PC-3 (cell line): ENCODE measurements around the gene ADAM12. TPM values are rescaled to one million over a fixed set of nuclear protein-coding genes. Genes with fewer than 3 reads are reported as not detected.

ENCODE experiments used
- ATAC-seq: fragments of 200-7000 bp; cut with Tn5 transposase; 2 replicates; pipeline ENCODE4 v1.9.1; 2020; ENCODE audit warnings: mild to moderate bottlenecking, moderate library complexity
- BruUV-seq: library from RNA; stranded (reverse); fragments of 400-500 nt; replicated peaks from 2 replicates; lab custom pipeline; 2021; lab: Mats Ljungman, UMichigan
- CTCF ChIA-PET: fragments of 300-600 bp; sonication (Branson Sonifier 250); formaldehyde crosslinking; loops from one replicate; lab custom pipeline; 2022; ENCODE audit warnings: antibody characterized with exemption; lab: Charles Lee
- POLR2A ChIA-PET: fragments of 300-600 bp; sonication (Branson Sonifier 250); formaldehyde crosslinking; loops from one replicate; lab custom pipeline; 2022; ENCODE audit warnings: antibody characterized with exemption; ENCODE audit not compliant: unreplicated experiment; lab: Charles Lee
- DNase-seq: peaks from one replicate; pipeline ENCODE4 v3.0.0-alpha.2; 2015
- H2AFZ ChIP-seq: fragments of 300-600 bp; sonication (generic); 2 replicates; pipeline ENCODE4 v1.6.0; 2016; ENCODE audit warnings: antibody characterized with exemption, low read length
- H3F3A ChIP-seq: fragments of 300-600 bp; sonication (generic); one replicate; pipeline ENCODE4 v1.6.0; 2017; ENCODE audit warnings: antibody characterized with exemption, low read length, control low read depth, mild to moderate bottlenecking; ENCODE audit not compliant: unreplicated experiment
- H3K27ac ChIP-seq: fragments of 300-600 bp; sonication (generic); 2 replicates; pipeline ENCODE4 v1.5.1; 2016; ENCODE audit warnings: mild to moderate bottlenecking, low read length
- H3K27me3 ChIP-seq: fragments of 300-600 bp; sonication (generic); 2 replicates; pipeline ENCODE4 v1.6.1; 2016; ENCODE audit warnings: low read length, mixed read lengths
- H3K36me3 ChIP-seq: fragments of 300-600 bp; sonication (generic); 2 replicates; pipeline ENCODE4 v1.6.1; 2016; ENCODE audit warnings: low read depth, mixed run types, low read length, mixed read lengths
- H3K4me1 ChIP-seq: fragments of 300-600 bp; sonication (generic); 2 replicates; pipeline ENCODE4 v1.5.1; 2016; ENCODE audit warnings: low read length; ENCODE audit not compliant: insufficient read depth
- H3K4me2 ChIP-seq: fragments of 300-600 bp; sonication (generic); 2 replicates; pipeline ENCODE4 v1.6.0; 2016; ENCODE audit warnings: low read length
- H3K4me3 ChIP-seq: fragments of 300-600 bp; sonication (generic); 2 replicates; pipeline ENCODE4 v1.5.1; 2016; ENCODE audit warnings: mild to moderate bottlenecking, low read length, mixed read lengths
- H3K79me2 ChIP-seq: fragments of 300-600 bp; sonication (generic); 2 replicates; pipeline ENCODE4 v1.6.1; 2017; ENCODE audit warnings: low read length, mixed read lengths
- H3K9ac ChIP-seq: fragments of 300-600 bp; sonication (generic); 2 replicates; pipeline ENCODE4 v1.6.0; 2016; ENCODE audit warnings: mild to moderate bottlenecking, low read length
- H3K9me2 ChIP-seq: fragments of 300-600 bp; sonication (generic); replicated peaks from 2 replicates; pipeline ENCODE4 v1.6.1; 2016; ENCODE audit warnings: mixed run types, low read length, mixed read lengths
- H3K9me3 ChIP-seq: fragments of 300-600 bp; sonication (generic); 2 replicates; pipeline ENCODE4 v1.6.1; 2016; ENCODE audit warnings: low read length, mixed read lengths
- H4K20me1 ChIP-seq: fragments of 300-600 bp; sonication (generic); 2 replicates; pipeline ENCODE4 v1.6.1; 2016; ENCODE audit warnings: low read length, mixed read lengths
- CTCF ChIP-seq: fragments of 300-600 bp; sonication (generic); conservative IDR thresholded peaks from 2 replicates; pipeline ENCODE4 v1.5.1; 2017; ENCODE audit warnings: antibody characterized with exemption, low read depth, mild to moderate bottlenecking, low read length
- EZH2 ChIP-seq: fragments of 300-600 bp; sonication (generic); IDR thresholded peaks from one replicate; pipeline ENCODE4 v1.6.1; 2017; ENCODE audit warnings: antibody characterized with exemption, mild to moderate bottlenecking, low read length; ENCODE audit not compliant: unreplicated experiment
- EZH2phosphoT487 ChIP-seq: fragments of 300-600 bp; sonication (generic); IDR thresholded peaks from 2 replicates; pipeline ENCODE4 v1.6.1; 2018; ENCODE audit warnings: mild to moderate bottlenecking, antibody characterized with exemption, low read length, borderline replicate concordance
- intact Hi-C: fragments of 100-400 bp; cut with micrococcal nuclease; formaldehyde crosslinking; loops from 2 replicates; pipeline ENCODE4 v1.9.0; 2023
- total RNA-seq: library from RNA; depleted of rRNA; stranded (reverse); fragments of >200 nt; gene quantifications from 2 replicates; pipeline ENCODE4 v1.2.3, GENCODE V29; 2014

The ADAM12 gene
- total RNA-seq, 1 experiment from 2014 or later = 3.4 TPM

GRCh38 chr10:126034586-126034985 lies 353.7 kb downstream of the ADAM12 start:
- Histone ChIP-seq H3K9me3 (peaks cover 5% of the 10 kb centered on the region; the same call in 1 of the 2 replicates), H3K27ac (no peak overlapping the region), H3F3A (no peaks in the 10 kb centered on the region), H3K4me2 (no peak overlapping the region), H3K27me3 (no peaks in the 10 kb centered on the region), H3K4me1 (no peaks in the 10 kb centered on the region), H4K20me1 (no peaks in the 10 kb centered on the region), H3K36me3 (0 out of 2 replicates have a peak, but pooled peaks cover 10% of the 10 kb centered on the region), H2AFZ (no peak overlapping the region), H3K9ac (no peak overlapping the region), H3K4me3 (no peak overlapping the region), H3K9me2 (no peaks in the 10 kb centered on the region), H3K79me2 (no peaks in the 10 kb centered on the region)
- TF ChIP-seq CTCF (no peak), EZH2phosphoT487 (no peak), EZH2 (no peak)
- no peak for DNase-seq
- BruUV-seq = no TSS peak
- no peak for ATAC-seq
- POLR2A ChIA-PET = no interaction called here
- intact Hi-C loops = no loop called here
- CTCF ChIA-PET = no interaction called here

- Histone ChIP-seq H2AFZ (no peak overlapping the region), H3K4me3 (no peak overlapping the region), H3K36me3 (0 out of 2 replicates have a peak, but pooled peaks cover 10% of the 10 kb centered on the region), H3K9ac (no peak overlapping the region), H4K20me1 (no peaks in the 10 kb centered on the region), H3F3A (no peaks in the 10 kb centered on the region), H3K79me2 (no peaks in the 10 kb centered on the region), H3K4me1 (no peaks in the 10 kb centered on the region), H3K4me2 (no peak overlapping the region), H3K27ac (no peak overlapping the region), H3K9me3 (peaks cover 5% of the 10 kb centered on the region; the same call in 1 of the 2 replicates), H3K9me2 (no peaks in the 10 kb centered on the region), H3K27me3 (no peaks in the 10 kb centered on the region)
- ATAC-seq (no peak), DNase-seq (no peak)
- intact Hi-C loops = no loop called here
- BruUV-seq = no TSS peak
- ChIA-PET POLR2A (no interaction called here), CTCF (no interaction called here)
- TF ChIP-seq CTCF (no peak), EZH2phosphoT487 (no peak), EZH2 (no peak)
Measured at GRCh38 chr10:126029999-126030398, 358.3 kb downstream of the ADAM12 start.

- peak overlapping the region; percentile 53 for H3K27ac ChIP-seq
- no peak overlapping the region for H3K4me3 ChIP-seq
- H3K27me3 ChIP-seq = no peaks in the 10 kb centered on the region
- no TSS peak for BruUV-seq
- no peak overlapping the region for H2AFZ ChIP-seq
- H4K20me1 ChIP-seq = no peaks in the 10 kb centered on the region
- CTCF ChIA-PET = interaction anchor here (0.5 kb wide), 1 partner anchor 226 kb away, joined by 3 read pairs; no protein-coding TSS in a partner anchor
- no peak overlapping the region for H3K4me2 ChIP-seq
- no peaks in the 10 kb centered on the region for H3K79me2 ChIP-seq
- H3K4me1 ChIP-seq = no peaks in the 10 kb centered on the region
- TF ChIP-seq CTCF (no peak), EZH2phosphoT487 (no peak), EZH2 (no peak)
- intact Hi-C loops = no loop called here
- peak; percentile 13 for DNase-seq
- no peak overlapping the region; the same call in 1 of the 2 replicates for H3K9ac ChIP-seq
- no peaks in the 10 kb centered on the region for H3K9me2 ChIP-seq
- POLR2A ChIA-PET = interaction anchor here (0.6 kb wide), 1 partner anchor 353 kb away, joined by 3 read pairs; no protein-coding TSS in a partner anchor
- no peaks in the 10 kb centered on the region for H3F3A ChIP-seq
- ATAC-seq = peak; percentile 71
- H3K9me3 ChIP-seq = no peaks in the 10 kb centered on the region
- H3K36me3 ChIP-seq = no peaks in the 10 kb centered on the region
Measured at GRCh38 chr10:126027692-126028091, 360.6 kb downstream of the ADAM12 start.
